ENCODE results near the gene SKA3.
"Not testable (repeated sequence)": the region's sequence is repeated elsewhere in the genome, so short reads cannot be mapped to it uniquely, and the experiment has no call there.

The SKA3 gene

DNA sequence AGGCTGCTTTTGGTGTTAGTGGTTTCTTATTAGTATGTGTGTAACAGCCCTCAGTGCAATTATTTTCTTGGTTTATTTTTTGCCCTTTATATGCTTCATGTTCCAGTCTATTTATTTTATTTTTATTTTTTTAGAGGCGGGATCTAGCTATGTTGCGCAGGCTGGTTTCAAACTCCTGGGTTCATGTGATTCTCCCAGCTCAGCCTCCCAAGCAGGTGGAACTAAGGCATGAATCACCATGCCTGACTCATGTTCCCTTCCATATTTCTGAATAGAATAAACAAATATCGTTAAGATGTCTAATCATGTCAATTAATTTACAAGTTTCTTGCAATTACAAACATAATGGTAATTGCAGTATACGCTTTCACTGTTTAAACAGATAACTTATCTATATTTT is 11.7 kb downstream of the SKA3 start:
- DNase-seq = no peak

DNA sequence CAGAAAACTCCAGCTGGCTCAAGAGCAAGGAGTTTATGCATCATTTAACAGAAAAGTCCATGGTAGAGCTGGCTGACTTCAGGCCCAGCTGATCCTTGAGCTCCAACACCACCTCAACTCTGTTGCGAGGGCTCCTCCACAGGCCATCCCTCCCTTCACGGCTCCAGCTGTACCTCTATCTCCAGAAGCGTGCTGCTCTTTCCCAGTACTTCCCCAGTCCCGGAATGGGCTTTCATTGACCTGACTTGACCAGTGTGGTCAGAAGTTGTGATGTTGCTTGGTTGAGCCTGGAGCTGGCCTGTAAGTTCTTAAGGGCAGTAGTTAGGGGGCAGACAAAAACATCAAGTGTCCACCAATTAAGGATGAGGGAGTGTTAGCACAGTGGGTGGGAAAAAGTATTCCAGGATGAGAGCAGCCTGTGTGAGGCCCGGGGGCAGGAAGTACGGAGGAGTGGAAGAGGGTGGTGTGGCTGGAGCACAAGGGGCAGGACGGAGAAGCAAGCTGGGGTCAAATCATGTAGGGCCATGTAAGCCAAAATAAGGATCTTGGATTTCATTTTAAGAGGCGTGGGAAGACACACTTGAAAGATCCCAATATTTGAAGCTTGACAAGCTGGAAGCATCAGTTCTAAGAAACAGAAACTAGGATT is 24.0 kb downstream of the SKA3 start:
- DNase-seq = no peak

DNA sequence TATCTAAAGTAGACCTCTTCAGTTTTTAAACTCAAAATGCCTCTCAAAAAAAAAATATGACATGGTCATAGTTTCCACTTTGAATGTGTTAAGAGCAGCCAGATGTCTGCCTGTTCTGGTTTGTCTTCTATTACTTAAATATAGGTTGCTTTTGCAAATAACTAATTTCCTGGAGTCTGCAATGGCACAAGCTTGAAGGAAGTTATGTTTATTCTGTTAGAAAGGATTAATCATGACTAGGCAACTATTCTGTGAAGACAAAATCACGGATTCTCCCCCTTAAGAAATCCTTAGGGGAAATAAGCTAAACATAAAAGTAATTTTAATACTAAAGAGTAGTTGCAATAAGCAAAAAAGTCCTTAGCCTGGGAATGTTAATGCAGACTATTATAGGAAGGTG is 26.3 kb downstream of the SKA3 start:
- no peak for DNase-seq

DNA sequence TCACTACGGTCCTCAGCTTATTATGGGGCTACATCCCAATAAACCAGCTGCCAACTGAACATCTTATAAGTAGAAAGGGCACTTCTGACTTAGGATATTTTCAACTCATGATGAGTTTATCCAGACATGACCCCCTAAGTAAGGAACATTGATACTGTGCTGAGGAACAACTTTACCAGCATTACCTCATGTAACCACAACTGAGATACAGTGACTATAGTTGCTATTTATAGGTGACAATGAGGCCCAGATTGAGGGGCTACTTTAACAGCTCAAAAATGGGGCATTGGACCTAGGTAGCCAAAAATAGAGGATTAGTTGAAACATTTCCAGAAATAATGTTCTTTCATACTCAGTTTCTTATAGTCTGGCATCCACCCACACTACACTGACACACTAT is 26.8 kb downstream of the SKA3 start:
- no peak for DNase-seq

DNA sequence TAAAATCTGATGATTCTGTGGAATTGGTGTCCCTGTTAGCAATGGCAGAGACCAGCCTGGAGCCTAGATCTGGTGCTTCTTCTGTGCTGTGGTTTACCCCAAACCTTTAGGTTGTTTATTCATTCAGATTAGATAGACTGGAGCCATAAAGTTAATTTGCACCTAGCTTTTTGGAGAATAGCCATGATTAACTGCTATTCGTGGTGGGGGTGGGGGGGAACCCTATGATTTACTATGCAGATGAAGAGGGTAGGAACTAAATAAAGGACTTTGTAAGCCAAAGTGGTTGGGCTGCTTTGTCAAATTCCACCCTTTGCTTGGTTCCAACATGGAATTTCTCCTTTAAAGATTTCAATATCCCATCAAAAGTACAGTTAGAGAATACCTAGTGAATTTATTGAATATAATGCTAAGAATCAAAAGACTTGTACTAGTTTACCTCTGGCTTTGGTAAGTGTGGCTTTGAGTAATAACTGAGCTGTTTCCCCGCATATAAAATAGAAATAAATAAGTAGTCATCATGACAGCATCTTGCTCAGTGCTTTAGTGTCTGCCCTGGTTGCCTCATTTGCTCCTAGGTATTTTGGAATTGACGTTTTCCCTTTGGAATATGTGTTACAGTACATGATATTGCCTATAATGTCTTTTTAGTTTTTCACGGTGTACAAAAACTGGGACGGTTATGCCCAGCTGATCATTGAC is 27.6 kb downstream of the SKA3 start:
- no peak for DNase-seq

DNA sequence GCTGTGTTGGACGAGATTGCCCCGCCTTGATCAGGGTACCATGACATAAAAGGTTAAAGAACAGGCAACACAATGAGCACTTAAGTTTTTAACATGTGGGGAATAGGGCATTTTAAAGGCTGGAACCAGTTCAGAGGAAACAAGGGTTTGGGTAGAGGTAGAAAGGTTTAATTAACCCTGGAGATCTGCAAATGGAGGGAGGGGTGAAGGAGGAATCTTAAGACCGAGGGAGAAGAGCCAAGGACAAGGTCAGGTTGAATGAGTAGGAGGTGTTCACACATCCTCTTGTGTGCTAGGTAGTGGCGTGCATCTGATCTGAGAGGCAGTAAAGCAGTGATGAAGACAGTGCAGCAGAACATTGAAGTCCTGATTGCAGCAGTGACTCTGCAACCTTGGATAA is 28.5 kb downstream of the SKA3 start:
- DNase-seq = no peak

DNA sequence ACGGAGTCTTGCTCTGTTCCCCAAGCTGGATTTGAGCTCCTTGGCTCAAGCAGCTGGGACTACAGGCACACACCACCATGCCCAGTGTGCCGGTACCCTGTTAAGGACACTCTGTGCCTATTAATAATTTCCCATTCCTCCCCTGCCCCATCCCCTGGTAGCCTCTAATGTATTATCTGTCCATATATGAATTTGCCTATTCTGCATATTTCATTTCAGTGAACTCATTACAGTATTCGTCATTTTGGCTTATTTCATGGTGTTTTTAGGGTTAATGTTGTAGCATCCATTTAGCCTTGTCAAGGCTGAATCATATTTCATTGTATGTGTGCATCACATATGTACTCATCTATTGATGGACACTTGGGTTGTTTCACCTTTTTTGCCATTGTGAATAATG is 33.6 kb downstream of the SKA3 start:
- DNase-seq = no peak

DNA sequence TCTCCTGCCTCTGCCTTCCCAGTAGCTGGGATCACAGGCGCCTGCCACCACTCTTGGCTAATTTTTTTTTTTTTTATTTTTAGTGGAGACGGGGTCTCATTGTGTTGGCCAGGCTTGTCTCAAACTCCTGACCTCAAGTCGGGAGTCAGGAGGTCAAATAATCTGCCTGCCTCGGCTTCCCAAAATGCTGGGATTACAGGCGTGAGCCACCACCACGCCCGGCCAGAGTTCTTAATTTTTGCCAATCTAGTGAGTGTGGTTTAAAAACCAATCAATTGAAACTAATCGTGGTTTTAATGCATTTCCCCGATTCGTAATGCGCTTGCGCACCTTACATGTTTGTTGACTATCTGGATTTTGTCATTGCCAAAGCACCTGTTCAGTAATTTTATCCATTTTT is 37.0 kb downstream of the SKA3 start:
- DNase-seq = peak in 1 of 3 experiments; percentile 24

DNA sequence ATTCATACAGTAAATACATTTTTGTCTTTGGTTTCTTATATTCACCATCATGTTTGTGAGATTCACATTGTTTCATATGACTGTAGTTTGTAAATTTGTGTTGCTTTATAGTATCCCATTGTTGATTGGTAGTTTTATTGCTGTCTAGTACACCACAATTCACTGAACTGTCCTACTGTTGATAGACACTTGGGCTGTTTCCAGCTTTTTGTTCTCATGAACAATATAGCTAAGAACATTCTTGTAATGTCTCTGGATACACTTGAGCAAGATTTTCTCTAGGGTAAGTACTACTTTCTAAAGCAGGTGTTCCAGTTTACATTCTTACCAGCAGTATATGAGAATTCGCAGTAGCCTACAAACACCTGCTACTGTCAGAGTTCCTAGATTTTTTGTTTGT is 37.8 kb downstream of the SKA3 start:
- no peak for DNase-seq

DNA sequence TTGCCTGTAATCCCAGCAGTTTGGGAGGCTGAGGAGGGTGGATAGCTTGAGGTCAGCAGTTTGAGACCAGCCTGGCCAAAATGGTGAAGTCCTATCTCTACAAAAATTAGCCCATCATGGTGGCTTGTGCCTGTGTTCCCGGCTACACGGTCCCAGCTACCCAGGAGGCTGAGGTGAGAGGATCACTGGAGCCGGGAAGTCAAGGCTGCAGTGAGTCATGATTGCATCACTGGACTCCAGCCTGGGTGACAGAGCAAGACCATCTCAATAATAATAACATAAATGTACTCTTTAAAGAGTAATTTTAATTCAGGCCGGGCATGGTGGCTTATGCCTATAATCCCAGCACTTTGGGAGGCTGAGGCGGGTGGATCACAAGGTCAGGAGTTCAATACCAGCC is 38.7 kb downstream of the SKA3 start:
- no peak for DNase-seq

DNA sequence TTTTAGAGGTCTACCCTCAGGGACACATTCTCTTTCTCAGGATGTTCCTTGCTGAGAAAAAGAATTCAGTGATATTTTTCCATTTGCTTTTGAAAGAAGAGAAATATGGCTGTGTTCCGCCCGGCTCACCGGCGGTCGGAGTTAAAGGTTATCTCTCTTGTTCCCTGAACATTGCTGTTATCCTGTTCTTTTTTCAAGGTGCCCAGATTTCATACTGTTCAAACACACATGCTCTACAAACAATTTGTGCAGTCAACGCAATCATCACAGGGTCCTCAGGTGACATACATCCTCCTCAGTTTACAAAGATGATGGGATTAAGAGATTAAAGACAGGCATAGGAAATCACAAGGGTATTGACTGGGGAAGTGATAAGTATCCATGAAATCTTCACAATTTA is 40.5 kb downstream of the SKA3 start:
- not testable (repeated sequence) for DNase-seq

DNA sequence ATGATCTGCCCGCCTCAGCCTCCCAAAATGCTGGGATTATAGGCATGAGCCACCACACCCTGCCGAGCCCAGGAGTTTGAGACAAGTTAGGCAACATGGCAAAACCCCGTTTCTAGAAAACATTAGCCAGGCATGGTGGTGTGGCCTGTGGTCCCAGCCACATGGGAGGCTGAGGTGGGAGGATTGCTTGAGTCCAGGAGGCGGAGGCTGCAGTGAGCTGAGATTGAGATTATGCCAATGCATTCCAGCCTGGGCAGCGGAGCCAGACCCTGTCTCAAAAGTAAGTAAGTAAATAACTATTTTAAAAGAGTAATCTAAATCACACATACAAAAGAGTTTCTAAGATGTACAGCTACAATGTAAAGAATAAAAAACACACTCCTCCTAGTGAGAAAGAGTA is 41.9 kb downstream of the SKA3 start:
- DNase-seq = no peak

DNA sequence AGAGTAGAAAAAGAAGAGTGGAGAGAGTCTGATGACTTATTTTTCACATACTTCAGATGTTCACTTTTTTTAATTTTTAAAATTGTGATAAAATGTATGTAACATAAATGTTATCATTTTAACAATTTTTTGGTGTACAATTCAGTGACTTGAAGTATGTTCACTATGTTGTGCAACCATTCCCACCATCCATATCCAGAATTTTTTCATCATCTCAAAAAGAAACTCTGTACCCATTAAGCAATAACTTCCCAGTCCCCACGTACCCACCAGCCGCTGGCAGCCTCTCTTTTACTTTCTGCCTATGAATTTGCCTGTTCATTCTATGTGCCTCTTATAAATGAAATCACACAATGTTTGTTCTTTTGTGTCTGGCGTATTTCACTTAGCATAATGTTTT is 43.3 kb downstream of the SKA3 start:
- DNase-seq = no peak

DNA sequence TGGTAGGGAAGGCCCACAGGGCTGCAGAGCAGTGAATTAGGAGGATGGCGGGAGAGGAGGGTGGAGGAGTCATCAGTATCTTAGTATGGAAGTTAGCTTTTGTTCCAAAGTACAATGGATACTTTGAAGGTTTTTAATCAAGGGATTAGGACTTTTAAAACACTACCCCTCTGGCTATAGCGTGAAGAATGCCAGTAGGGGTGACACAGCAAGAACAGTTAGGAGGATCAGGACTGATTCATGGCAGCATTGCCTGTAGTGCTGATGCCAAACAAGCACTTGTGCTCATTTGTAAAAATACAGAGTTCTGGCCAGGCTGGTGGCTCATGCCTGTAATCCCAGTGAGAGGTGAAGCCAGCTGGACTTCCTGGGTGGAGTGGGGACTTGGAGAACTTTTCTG is 46.2 kb downstream of the SKA3 start:
- no peak for DNase-seq

DNA sequence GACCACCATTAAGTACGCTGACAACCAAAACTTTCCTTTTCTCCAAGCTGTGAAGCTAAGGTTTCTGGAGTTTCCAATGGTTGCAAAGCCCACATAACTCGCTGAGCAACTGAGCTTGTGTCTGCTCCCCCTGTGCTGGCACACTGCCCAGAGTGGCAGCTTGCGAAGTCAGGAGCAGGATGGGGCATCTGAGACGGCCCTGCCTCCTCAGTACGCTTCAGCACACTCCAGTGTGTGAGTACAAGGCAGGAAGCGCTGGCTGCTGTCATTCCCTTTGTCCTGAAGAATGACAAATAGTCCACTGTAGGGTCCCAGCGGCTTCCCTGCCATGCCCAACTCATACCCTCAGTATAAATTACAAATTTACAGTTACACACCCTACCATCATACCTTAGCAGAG is 51.5 kb downstream of the SKA3 start:
- peak; percentile 48 to 81 (median 78) for DNase-seq

DNA sequence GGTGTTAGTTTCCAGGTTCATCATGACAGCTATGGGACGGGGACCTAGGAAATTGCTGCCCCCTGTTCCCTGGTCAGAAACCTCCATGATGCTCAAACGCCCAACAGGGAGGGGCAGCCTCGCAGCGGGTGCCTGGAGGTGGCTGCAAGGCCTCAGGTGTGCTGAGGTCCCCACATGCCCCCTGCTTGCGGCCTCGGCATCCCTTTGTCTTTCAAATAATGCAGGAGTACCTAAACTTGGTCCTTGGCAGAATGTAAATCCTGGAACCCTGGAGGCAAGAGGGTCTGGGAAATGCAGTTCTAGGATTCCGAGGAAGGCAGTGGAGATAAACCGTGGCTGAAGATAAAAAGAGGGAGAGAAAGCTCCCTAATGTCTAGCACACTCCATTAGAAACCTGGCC is 52.4 kb downstream of the SKA3 start:
- DNase-seq = no peak

DNA sequence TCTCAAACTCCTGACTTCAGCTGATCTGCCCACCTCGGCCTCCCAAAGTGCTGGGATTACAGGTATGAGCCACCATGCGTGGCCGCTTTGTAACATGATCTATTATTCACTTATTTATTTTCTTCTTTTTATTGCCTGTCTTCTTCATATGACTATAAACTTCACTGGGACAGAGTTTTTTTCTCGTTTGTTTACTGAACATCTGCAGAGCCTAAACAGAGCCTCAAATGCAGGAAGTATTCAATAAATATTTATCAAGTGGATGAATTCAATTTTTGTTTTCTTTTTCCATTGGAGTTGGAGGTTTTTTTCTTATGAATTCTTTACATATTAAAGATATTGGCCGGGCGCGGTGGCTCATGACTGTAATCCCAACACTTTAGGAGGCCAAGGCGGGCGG is 54.7 kb downstream of the SKA3 start:
- no peak for DNase-seq

DNA sequence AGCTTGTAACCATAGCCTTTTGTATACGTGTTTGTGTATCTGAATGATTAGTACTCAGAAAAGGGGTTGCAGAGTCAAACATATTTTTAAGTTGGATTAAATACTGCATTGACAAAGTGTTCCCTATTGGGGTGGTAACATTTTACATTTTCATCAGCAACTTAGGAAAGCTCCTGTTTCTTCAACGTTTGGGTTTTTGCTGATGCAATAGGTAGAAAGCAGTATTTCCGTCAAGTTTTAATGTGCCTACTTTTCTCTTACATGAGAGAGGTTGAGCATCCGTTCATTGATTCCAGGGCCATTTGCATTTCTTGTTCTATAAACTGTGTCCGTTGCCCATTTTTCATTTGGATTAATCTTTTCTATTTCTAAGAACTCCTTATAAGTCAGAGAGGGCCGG is 56.2 kb downstream of the SKA3 start:
- no peak for DNase-seq

DNA sequence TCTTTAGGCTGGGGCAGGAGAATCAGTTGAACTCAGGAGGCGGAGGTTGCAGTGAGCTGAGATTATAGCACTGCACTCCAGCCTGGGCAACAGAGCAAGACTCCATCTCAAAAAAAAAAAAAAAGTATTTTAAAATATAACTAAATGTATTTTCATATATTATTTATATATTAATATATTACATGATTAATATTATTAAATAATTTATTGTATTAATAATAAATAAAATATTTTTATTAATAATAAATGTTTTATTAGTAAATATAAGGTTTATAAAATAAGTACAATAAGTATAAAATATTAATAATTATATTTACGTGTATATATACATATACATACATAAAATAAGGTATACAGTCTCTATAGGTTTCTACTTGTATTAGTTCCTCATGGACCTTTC is 56.8 kb downstream of the SKA3 start:
- DNase-seq = no peak

DNA sequence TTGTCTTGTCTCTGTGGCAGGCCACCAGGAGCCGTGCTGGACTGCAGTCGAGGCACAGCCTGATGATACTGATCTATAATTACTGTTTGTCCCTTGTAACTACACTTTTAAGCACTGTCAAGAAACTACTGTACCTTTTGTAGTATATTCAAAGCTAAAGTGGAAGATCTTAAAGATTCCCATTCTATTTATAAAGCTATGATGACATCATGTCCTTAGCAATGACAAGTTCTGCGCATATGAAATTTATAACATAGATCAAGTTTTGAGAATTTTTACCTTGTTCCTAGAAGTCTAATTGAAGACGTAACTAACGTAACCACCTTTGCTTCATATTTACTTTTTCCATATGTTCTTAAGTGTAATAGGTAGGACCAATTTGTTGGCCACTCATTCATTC is 58.2 kb downstream of the SKA3 start:
- no peak for DNase-seq

DNA sequence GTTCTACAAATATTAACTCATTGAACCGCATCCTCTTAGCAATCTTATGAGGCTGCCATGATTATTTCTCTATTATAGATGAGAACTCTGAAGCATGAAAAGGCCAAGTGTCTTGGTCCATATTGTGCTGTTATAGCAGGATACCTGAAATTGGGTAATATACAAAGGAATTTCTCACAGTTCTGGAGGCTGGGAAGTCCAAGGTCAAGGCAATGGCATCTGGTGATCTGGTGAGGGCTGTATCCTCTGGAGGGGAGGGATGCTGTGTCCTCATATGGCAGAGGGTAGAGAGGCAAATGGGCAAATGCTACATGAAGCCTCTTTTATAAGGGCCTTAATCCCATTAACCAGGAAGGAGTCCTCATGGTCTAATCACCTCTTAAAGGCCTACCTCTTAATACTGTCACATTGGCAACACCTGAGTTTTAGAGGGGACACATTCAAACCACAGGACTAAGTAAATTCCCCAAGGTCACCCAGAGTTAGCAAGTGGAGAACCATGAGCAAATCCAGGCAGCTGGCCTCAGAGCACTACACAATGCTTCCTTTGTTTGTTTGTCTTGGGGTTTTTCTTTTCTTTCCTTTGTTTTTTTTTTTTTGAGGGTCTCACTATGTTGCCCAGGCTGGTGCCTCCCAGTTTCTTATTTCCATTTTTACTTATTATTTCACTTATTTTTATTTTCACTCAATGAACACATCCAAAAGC is 59.1 kb downstream of the SKA3 start:
- no peak for DNase-seq

DNA sequence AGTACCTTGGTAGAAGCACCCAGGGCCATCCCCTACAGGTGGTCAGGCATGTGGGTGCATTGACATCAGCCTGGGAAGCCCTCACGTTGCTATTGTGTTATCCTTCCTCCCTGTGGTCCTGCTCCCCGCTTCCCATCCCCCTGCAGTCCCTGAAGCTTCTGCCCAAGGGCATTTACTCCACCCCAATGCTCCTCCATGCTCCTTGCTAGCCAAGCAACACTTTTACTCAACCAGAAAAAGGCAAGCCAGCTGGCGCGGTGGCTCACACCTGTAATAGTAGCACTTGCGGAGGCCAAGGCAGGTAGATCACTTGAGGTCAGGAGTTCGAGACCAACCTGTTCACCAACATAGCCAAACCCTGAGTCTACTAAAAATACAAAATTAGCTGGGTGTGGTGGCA is 60.2 kb downstream of the SKA3 start:
- no peak for DNase-seq

DNA sequence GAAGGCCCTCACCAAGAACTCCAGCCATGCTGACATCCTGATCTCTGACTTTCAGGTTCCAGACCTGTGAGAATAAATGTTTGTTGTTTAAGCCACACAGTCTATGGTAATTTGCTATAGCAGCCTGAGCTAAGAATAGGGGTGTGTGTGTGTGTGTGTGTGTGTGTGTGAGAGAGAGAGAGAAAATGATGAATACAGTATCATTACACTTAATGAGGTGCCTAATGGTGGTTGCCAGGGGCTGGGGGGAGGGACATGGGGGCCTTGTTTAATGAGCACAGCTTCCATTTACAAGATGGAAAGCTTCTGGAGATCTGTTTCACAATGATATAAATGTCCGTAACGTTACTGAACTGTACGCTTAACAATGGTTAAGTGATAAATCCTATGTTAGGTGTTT is 61.1 kb downstream of the SKA3 start:
- DNase-seq = peak in 1 of 3 experiments; percentile 10

DNA sequence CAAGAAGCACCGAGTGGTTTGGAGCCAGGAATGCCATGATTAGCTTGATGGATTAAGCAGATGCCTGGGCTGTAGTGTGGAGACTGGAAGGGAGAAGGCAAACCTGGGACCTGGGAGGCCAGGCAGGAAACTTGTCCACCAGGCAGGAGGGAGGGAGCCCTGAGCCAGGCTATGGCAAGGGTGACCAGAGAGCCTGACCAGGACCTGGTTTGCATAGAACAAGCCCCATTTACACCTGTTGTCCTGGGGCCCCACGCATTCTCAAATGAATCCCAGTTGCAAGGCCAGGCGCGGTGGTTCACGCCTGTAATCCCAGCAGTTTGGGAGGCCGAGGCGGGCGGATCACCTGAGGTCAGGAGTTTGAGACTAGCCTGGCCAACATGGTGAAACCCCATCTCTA is 64.8 kb downstream of the SKA3 start:
- no peak for DNase-seq

DNA sequence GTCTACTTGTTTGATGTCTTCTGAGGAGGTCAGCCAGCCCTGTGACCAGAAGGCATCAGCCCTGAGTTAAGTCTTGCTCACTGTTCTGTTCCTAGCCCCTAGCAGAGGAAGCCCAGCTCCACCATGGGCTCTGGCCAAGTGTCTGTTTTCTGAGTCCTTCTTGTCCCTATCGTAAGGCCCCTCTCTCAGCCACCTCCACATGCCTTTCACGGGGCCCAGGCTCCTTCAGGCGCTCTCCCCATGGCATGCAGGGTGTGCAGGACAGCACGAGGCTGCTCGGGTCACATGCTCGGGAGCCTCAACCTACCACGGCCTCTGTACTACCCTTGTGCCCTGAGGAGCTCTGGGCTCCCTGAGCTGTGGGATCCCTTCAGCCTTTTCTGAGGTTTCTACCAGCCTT is 67.2 kb downstream of the SKA3 start:
- no peak for DNase-seq
